GM23338 (cell line): ENCODE measurements around the gene ZC3H7A. TPM values are rescaled to one million over a fixed set of nuclear protein-coding genes. Genes with fewer than 3 reads are reported as not detected.

Experiments
- ATAC-seq: fragments of 200-7000 bp; cut with Tn5 transposase; 3 replicates; pipeline ENCODE4 v1.9.1; 2020
- DNase-seq: peaks from one replicate; pipeline ENCODE4 v3.0.0-alpha.2; 2015; ENCODE audit warnings: low spot score
- H2AFZ ChIP-seq: fragments of 200-600 bp; sonication (generic); 2 replicates; pipeline ENCODE4 v1.8.0; 2016; ENCODE audit warnings: antibody characterized with exemption, mild to moderate bottlenecking, moderate library complexity
- H3F3A ChIP-seq: fragments of 200-600 bp; sonication (generic); replicated peaks from 2 replicates; pipeline ENCODE4 v1.8.0; 2017; ENCODE audit warnings: antibody characterized with exemption, mixed run types, low read depth
- H3K27ac ChIP-seq: fragments of 200-600 bp; sonication (generic); 2 replicates; pipeline ENCODE4 v1.6.1; 2016; ENCODE audit warnings: low read depth
- H3K27me3 ChIP-seq: fragments of 200-600 bp; sonication (generic); 2 replicates; pipeline ENCODE4 v1.8.0; 2016; ENCODE audit warnings: mild to moderate bottlenecking, mixed run types, moderate library complexity; ENCODE audit not compliant: insufficient read depth
- H3K36me3 ChIP-seq: fragments of 200-600 bp; sonication (generic); 2 replicates; pipeline ENCODE4 v1.8.0; 2016; ENCODE audit warnings: mild to moderate bottlenecking; ENCODE audit not compliant: insufficient read depth
- H3K4me1 ChIP-seq: fragments of 200-600 bp; sonication (generic); 2 replicates; pipeline ENCODE4 v1.8.0; 2016; ENCODE audit warnings: mild to moderate bottlenecking, moderate library complexity; ENCODE audit not compliant: insufficient read depth
- H3K4me2 ChIP-seq: fragments of 200-600 bp; sonication (generic); 2 replicates; pipeline ENCODE4 v1.7.1; 2017; ENCODE audit warnings: mixed run types
- H3K4me3 ChIP-seq: fragments of 200-600 bp; sonication (generic); 2 replicates; pipeline ENCODE4 v1.6.1; 2016; ENCODE audit warnings: mixed run types
- H3K79me2 ChIP-seq: fragments of 200-600 bp; sonication (generic); replicated peaks from 2 replicates; pipeline ENCODE4 v1.8.0; 2017; ENCODE audit warnings: mild to moderate bottlenecking; ENCODE audit not compliant: insufficient read depth
- H3K9me2 ChIP-seq: fragments of 200-600 bp; sonication (generic); 2 replicates; pipeline ENCODE4 v1.8.0; 2017; ENCODE audit not compliant: insufficient read depth
- H4K20me1 ChIP-seq: fragments of 200-600 bp; sonication (generic); replicated peaks from 2 replicates; pipeline ENCODE4 v1.8.0; 2017; ENCODE audit warnings: mild to moderate bottlenecking; ENCODE audit not compliant: insufficient read depth
- H3K27ac Mint-ChIP-seq: 2 replicates; pipeline ENCODE4 v1.8.0; 2020; ENCODE audit warnings: inconsistent platforms, mild to moderate bottlenecking, moderate library complexity, mixed read lengths
- H3K27me3 Mint-ChIP-seq: 3 replicates; pipeline ENCODE4 v1.8.0; 2022; ENCODE audit warnings: low read depth, mild to moderate bottlenecking, moderate library complexity, mixed read lengths, inconsistent platforms; ENCODE audit not compliant: insufficient read depth, poor library complexity
- H3K36me3 Mint-ChIP-seq: 3 replicates; pipeline ENCODE4 v1.8.0; 2021; ENCODE audit warnings: low read depth, mild to moderate bottlenecking, inconsistent platforms, moderate library complexity, mixed read lengths
- H3K4me1 Mint-ChIP-seq: 3 replicates; pipeline ENCODE4 v1.8.0; 2020; ENCODE audit warnings: mild to moderate bottlenecking, inconsistent platforms, mixed read lengths
- H3K4me3 Mint-ChIP-seq: 3 replicates; pipeline ENCODE4 v1.8.0; 2021; ENCODE audit warnings: moderate library complexity, mild to moderate bottlenecking, inconsistent platforms, mixed read lengths
- H3K9me3 Mint-ChIP-seq: 3 replicates; pipeline ENCODE4 v1.8.0; 2020; ENCODE audit warnings: moderate library complexity, mild to moderate bottlenecking, inconsistent platforms, mixed read lengths
- CREB1 ChIP-seq: fragments of 250-450 bp; sonication (Bioruptor Pico); IDR thresholded peaks from 2 replicates; pipeline ENCODE4 v1.5.0; 2020; ENCODE audit warnings: low read depth, mild to moderate bottlenecking, moderate library complexity
- CTCF ChIP-seq, 2 experiments: fragments of 200-600 bp in 1 of 2; sonication (generic) in 1 of 2; conservative IDR thresholded peaks; 2 replicates each; pipeline versions ENCODE4 v1.5.1 to v1.6.1; 2016 to 2017; ENCODE audit warnings: antibody characterized with exemption in 2 of 2, low read depth in 2 of 2, mild to moderate bottlenecking in 2 of 2, moderate library complexity in 1 of 2
- ETS1 ChIP-seq: IDR thresholded peaks from 2 replicates; pipeline ENCODE4 v1.6.1; 2016; ENCODE audit warnings: antibody characterized with exemption
- EZH2 ChIP-seq: fragments of 200-600 bp; sonication (generic); IDR thresholded peaks from one replicate; pipeline ENCODE4 v1.8.0; 2017; ENCODE audit warnings: antibody characterized with exemption, mild to moderate bottlenecking, low read depth; ENCODE audit not compliant: unreplicated experiment
- NANOG ChIP-seq: IDR thresholded peaks from 2 replicates; pipeline ENCODE4 v1.6.1; 2016; ENCODE audit warnings: antibody characterized with exemption, borderline replicate concordance
- POLR2AphosphoS5 ChIP-seq: IDR thresholded peaks from 2 replicates; pipeline ENCODE4 v1.6.1; 2016; ENCODE audit warnings: antibody characterized with exemption, low read depth
- STAT1 ChIP-seq: IDR thresholded peaks from one replicate; pipeline ENCODE4 v1.6.1; 2016; ENCODE audit warnings: antibody characterized with exemption; ENCODE audit not compliant: unreplicated experiment
- ZNF331 ChIP-seq: fragments of 250-450 bp; sonication (Bioruptor Pico); IDR thresholded peaks from 2 replicates; pipeline ENCODE4 v1.5.0; 2020; ENCODE audit warnings: low read depth, mild to moderate bottlenecking, moderate library complexity
- polyA plus RNA-seq: library from polyadenylated mRNA; unstranded; fragments of >200 nt; fragmentation: Nextera tagmentation; extraction: Ambion mirVana; gene quantifications from 2 replicates; pipeline ENCODE4 v1.2.1, GENCODE V29; 2016
- total RNA-seq: library from RNA; depleted of rRNA; stranded (reverse); fragments of >200 nt; shearing (Covaris generic); gene quantifications from 2 replicates; pipeline ENCODE4 v1.2.3, GENCODE V29; 2014
- TF ChIP-seq, protein P1 (sequence below): fragments of 250-450 bp; sonication (Bioruptor Pico); IDR thresholded peaks from 2 replicates; pipeline ENCODE4 v1.5.0; 2020; ENCODE audit warnings: mild to moderate bottlenecking, moderate library complexity

Gene ZC3H7A
- total and polyA plus RNA-seq, 2 experiments from 2014 or later: 32.7 to 42.2 TPM

GRCh38 chr16:11716336-11716735 is 80.7 kb downstream of the ZC3H7A start (continued):
- TF ChIP-seq CTCF (conservative IDR thresholded peaks at IDR 0.05; ENCODE audit: low read depth in 2 of 2) (no peak), NANOG (no peak), ZNF331 (no peak), ETS1 (no peak), CREB1 (no peak)

DNA sequence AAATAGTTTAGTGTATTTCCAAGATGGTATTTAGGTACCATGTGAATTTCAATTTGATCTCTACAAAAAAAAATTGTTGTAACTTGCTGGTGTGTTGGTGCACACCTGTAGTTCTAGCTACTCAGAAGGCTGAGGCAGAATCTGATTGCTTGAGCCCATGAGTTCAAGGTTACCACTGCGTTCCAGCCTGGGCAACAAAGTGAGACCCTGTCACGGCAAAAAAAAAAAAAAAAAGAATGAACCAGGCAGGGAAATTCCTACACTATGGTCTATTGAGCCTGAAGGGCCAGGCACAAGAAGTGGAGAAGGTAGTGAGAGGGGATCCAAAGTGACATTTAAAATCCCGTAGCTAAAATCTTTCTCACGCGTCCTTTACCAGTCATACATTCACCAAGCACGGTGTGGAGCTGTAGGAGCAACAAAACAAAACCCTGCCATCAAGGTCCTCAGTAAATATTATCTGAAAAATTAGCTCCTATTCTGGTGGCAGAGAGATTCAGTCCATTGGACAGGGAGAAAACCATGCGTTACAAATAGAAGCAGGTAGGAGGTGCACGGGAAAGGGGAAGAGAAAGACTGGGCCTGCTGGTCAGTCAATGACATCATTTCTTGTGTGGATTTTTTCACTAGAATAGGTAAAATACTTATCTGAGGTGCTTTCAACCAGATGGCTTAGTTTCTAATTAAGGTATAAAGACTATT is 81.7 kb downstream of the ZC3H7A start:
- no peaks in the 10 kb centered on the region for H3K9me2 ChIP-seq
- no peaks in the 10 kb centered on the region for H3K36me3 ChIP-seq
- no peak overlapping the region for H3K4me2 ChIP-seq
- Mint-ChIP-seq H3K9me3 (no peaks in the 10 kb centered on the region), H3K4me1 (peaks cover 8% of the 10 kb centered on the region; the same call in 2 of the 3 replicates), H3K27ac (no peak overlapping the region), H3K4me3 (no peak overlapping the region), H3K27me3 (no peaks in the 10 kb centered on the region), H3K36me3 (peaks cover 6% of the 10 kb centered on the region; the same call in 2 of the 3 replicates)
- 0 out of 2 replicates have a peak, but pooled peaks cover 7% of the 10 kb centered on the region for H3K4me1 ChIP-seq
- no peaks in the 10 kb centered on the region for H3K27me3 ChIP-seq
- no peak overlapping the region for H3K4me3 ChIP-seq
- no peaks in the 10 kb centered on the region for H3K79me2 ChIP-seq
- ATAC-seq (no peak), DNase-seq (no peak)
- 0 out of 2 replicates have a peak, but pooled peaks cover 3% of the 10 kb centered on the region for H4K20me1 ChIP-seq
- H2AFZ ChIP-seq: no peak overlapping the region
- no peak for TF ChIP-seq NANOG
- TF ChIP-seq ETS1: no peak
- no peak for TF ChIP-seq STAT1
- no peak for TF ChIP-seq EZH2
- TF ChIP-seq POLR2AphosphoS5: no peak
- TF ChIP-seq, protein P1, sequence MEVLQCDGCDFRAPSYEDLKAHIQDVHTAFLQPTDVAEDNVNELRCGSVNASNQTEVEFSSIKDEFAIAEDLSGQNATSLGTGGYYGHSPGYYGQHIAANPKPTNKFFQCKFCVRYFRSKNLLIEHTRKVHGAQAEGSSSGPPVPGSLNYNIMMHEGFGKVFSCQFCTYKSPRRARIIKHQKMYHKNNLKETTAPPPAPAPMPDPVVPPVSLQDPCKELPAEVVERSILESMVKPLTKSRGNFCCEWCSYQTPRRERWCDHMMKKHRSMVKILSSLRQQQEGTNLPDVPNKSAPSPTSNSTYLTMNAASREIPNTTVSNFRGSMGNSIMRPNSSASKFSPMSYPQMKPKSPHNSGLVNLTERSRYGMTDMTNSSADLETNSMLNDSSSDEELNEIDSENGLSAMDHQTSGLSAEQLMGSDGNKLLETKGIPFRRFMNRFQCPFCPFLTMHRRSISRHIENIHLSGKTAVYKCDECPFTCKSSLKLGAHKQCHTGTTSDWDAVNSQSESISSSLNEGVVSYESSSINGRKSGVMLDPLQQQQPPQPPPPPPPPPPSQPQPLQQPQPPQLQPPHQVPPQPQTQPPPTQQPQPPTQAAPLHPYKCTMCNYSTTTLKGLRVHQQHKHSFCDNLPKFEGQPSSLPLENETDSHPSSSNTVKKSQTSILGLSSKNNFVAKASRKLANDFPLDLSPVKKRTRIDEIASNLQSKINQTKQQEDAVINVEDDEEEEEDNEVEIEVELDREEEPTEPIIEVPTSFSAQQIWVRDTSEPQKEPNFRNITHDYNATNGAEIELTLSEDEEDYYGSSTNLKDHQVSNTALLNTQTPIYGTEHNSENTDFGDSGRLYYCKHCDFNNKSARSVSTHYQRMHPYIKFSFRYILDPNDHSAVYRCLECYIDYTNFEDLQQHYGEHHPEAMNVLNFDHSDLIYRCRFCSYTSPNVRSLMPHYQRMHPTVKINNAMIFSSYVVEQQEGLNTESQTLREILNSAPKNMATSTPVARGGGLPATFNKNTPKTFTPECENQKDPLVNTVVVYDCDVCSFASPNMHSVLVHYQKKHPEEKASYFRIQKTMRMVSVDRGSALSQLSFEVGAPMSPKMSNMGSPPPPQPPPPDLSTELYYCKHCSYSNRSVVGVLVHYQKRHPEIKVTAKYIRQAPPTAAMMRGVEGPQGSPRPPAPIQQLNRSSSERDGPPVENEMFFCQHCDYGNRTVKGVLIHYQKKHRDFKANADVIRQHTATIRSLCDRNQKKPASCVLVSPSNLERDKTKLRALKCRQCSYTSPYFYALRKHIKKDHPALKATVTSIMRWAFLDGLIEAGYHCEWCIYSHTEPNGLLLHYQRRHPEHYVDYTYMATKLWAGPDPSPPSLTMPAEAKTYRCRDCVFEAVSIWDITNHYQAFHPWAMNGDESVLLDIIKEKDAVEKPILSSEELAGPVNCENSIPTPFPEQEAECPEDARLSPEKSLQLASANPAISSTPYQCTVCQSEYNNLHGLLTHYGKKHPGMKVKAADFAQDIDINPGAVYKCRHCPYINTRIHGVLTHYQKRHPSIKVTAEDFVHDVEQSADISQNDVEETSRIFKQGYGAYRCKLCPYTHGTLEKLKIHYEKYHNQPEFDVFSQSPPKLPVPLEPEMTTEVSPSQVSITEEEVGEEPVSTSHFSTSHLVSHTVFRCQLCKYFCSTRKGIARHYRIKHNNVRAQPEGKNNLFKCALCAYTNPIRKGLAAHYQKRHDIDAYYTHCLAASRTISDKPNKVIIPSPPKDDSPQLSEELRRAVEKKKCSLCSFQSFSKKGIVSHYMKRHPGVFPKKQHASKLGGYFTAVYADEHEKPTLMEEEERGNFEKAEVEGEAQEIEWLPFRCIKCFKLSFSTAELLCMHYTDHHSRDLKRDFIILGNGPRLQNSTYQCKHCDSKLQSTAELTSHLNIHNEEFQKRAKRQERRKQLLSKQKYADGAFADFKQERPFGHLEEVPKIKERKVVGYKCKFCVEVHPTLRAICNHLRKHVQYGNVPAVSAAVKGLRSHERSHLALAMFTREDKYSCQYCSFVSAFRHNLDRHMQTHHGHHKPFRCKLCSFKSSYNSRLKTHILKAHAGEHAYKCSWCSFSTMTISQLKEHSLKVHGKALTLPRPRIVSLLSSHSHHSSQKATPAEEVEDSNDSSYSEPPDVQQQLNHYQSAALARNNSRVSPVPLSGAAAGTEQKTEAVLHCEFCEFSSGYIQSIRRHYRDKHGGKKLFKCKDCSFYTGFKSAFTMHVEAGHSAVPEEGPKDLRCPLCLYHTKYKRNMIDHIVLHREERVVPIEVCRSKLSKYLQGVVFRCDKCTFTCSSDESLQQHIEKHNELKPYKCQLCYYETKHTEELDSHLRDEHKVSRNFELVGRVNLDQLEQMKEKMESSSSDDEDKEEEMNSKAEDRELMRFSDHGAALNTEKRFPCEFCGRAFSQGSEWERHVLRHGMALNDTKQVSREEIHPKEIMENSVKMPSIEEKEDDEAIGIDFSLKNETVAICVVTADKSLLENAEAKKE (CRISPR knock-in tag): no peak
- H3K27ac ChIP-seq: 0 out of 2 replicates have a peak overlapping the region, but pooled peaks have one; percentile 17
- no peaks in the 10 kb centered on the region for H3F3A ChIP-seq
